B cell (primary cell): Measurements from ENCODE around the gene YWHAG.

ENCODE experiments used
- EZH2 ChIP-seq: IDR thresholded peaks from 2 replicates; pipeline ENCODE4 v1.6.1; 2012; ENCODE audit warnings: borderline replicate concordance, low read depth, mild to moderate bottlenecking, moderate library complexity, low read length; ENCODE audit not compliant: insufficient read depth, poor library complexity, severe bottlenecking
- TF ChIP-seq, protein P1 (sequence below): fragments of 200-600 bp; IDR thresholded peaks from one replicate; pipeline ENCODE4 v1.8.0; 2022; ENCODE audit warnings: antibody characterized with exemption, mild to moderate bottlenecking

DNA sequence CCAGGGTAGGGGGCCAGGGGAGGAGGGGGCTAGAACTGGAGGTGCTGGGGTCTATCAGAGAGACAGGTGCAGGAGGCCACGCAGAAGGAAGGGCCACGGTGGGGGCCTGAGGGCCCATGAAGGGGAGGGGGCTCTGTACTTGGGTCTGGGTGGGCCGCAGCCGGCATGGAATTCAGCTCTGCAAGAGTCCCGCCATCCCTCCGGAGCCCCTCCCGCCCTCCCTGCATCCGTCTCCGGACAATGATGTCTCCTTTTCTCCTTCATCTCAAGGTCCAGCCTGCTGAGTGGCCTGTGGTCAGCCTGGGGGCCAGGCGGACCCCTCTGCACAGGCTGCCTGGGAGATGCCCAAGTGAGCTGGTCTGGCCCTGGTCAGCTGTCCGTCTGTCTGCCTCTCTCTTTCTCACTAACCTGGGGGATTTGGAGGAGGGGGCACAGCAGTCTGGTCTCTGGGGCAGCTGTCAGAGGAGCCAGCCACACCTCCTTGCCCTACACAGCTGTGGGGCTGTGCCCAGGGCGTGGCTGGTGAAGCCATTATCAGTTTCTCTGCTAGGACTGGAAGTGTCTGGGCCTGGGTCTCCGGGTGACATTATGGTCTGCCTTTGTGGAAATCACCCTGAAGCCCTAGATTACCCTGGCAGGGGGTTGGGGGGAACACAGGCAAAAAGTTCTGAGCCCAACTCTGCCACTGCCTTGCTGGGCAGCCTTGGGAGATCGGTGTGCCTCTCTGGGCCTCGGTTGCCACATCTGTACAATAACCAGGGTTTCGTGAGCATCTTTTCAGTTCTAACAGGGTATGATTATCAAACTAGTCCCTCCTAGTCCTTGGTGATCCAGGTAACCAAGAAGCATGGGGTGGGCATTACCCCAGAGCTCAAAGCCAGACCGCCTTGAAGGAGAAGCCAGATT lies 75.3 kb downstream of the YWHAG start:
- TF ChIP-seq EZH2: no peak
- TF ChIP-seq, protein P1, sequence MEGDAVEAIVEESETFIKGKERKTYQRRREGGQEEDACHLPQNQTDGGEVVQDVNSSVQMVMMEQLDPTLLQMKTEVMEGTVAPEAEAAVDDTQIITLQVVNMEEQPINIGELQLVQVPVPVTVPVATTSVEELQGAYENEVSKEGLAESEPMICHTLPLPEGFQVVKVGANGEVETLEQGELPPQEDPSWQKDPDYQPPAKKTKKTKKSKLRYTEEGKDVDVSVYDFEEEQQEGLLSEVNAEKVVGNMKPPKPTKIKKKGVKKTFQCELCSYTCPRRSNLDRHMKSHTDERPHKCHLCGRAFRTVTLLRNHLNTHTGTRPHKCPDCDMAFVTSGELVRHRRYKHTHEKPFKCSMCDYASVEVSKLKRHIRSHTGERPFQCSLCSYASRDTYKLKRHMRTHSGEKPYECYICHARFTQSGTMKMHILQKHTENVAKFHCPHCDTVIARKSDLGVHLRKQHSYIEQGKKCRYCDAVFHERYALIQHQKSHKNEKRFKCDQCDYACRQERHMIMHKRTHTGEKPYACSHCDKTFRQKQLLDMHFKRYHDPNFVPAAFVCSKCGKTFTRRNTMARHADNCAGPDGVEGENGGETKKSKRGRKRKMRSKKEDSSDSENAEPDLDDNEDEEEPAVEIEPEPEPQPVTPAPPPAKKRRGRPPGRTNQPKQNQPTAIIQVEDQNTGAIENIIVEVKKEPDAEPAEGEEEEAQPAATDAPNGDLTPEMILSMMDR: no peak
